Gastrocnemius medialis (tissue), 4 donors: ENCODE results near the gene DLL4. TPM values are rescaled to one million over a fixed set of nuclear protein-coding genes. Genes with fewer than 3 reads are reported as not detected.

Experiments
- ATAC-seq, 2 donors: fragments of 150-250 bp; one replicate each; pipeline ENCODE4 v1.9.1; 2016
- DNase-seq, 2 donors: peaks; one replicate each; pipeline ENCODE4 v3.0.0-alpha.2; 2019
- H3K27ac ChIP-seq, 4 donors: fragments of 200-600 bp; sonication (generic); 1 replicate in 1 of 4; 2 replicates in 3 of 4; pipeline ENCODE4 v1.5.1; 2016 to 2018; ENCODE audit warnings: mild to moderate bottlenecking in 2 of 4, moderate library complexity in 1 of 4
- H3K27me3 ChIP-seq, 3 donors: fragments of 200-600 bp; sonication (generic) in 2 of 3; 1 replicate in 1 of 3; 2 replicates in 2 of 3; pipeline versions ENCODE4 v1.5.1 to v1.6.0; 2016 to 2019; ENCODE audit warnings: mild to moderate bottlenecking in 1 of 3, moderate library complexity in 1 of 3
- H3K36me3 ChIP-seq, 2 donors: fragments of 200-600 bp; sonication (generic) in 1 of 2; one replicate each; pipeline ENCODE4 v1.5.1; 2017 to 2018
- H3K4me1 ChIP-seq, 2 donors: fragments of 200-600 bp; sonication (generic) in 1 of 2; one replicate each; pipeline ENCODE4 v1.5.1; 2016 to 2017; ENCODE audit warnings: mild to moderate bottlenecking in 2 of 2
- H3K4me3 ChIP-seq, 4 donors: fragments of 200-600 bp; sonication (generic) in 3 of 4; 1 replicate in 1 of 4; 2 replicates in 3 of 4; pipeline ENCODE4 v1.5.1; 2016 to 2019; ENCODE audit warnings: mild to moderate bottlenecking in 2 of 4
- H3K9me3 ChIP-seq, 3 donors: fragments of 200-600 bp; sonication (generic) in 2 of 3; 1 replicate in 1 of 3; 2 replicates in 2 of 3; pipeline ENCODE4 v1.5.1; 2016 to 2019
- CTCF ChIP-seq, 5 experiments: fragments of 450-650 bp in 3 of 5; fragments of 200-600 bp in 2 of 5; sonication (generic) in 2 of 5; IDR thresholded peaks in 4 of 5; conservative IDR thresholded peaks in 1 of 5; 1 replicate in 4 of 5; 2 replicates in 1 of 5; pipeline ENCODE4 v1.5.1; 2016 to 2019; ENCODE audit warnings: antibody characterized with exemption in 5 of 5, mild to moderate bottlenecking in 3 of 5, moderate library complexity in 3 of 5
- POLR2A ChIP-seq, 2 donors: fragments of 450-650 bp; IDR thresholded peaks; one replicate each; pipeline ENCODE4 v1.6.1; 2017; ENCODE audit warnings: antibody characterized with exemption in 2 of 2, mild to moderate bottlenecking in 2 of 2, moderate library complexity in 2 of 2
- in situ Hi-C, 4 donors: fragments of 200-750 bp; cut with MboI; loops; one replicate each; pipeline versions ENCODE4 v1.15.0 to v1.8.0; 2017; ENCODE audit warnings: low sequenced_read_pairs in 4 of 4
- intact Hi-C: fragments of 100-400 bp; cut with DNase I; formaldehyde crosslinking; loops from one replicate; pipeline ENCODE4 v1.15.1; 2023; ENCODE audit warnings: low total_unique reads
- total RNA-seq, 4 donors: library from RNA; depleted of rRNA; stranded (reverse); fragments of >200 nt; gene quantifications; one replicate each; pipeline versions ENCODE4 v1.1.0 to v1.2.3, GENCODE V29; 2016

Gene DLL4
- total RNA-seq, 4 donors from 2014 or later = 5.9 to 15.7 (median 8.9) TPM

- Histone ChIP-seq H3K36me3 (no peaks in the 10 kb centered on the region), H3K9me3 (no peaks in the 10 kb centered on the region), H3K4me1 (peaks cover 37 to 40% of the 10 kb centered on the region in 2 donors), H3K27ac (peak overlapping the region in 2 of 4 donors; percentile 53 to 58), H3K4me3 (no peak overlapping the region), H3K27me3 (peaks cover 27 to 34% (median 33%) of the 10 kb centered on the region in 3 donors)
- TF ChIP-seq POLR2A (IDR thresholded peaks at IDR 0.05) = no peak
- TF ChIP-seq CTCF (IDR thresholded peaks at IDR 0.05 in 4 of 5, conservative IDR thresholded peaks at IDR 0.05 in 1 of 5) = no peak
- peak; percentile 75 to 85 for DNase-seq
- in situ Hi-C loops (no loop called here), intact Hi-C loops (no loop called here)
- ATAC-seq = peak; percentile 92 to 95
Observed at GRCh38 chr15:40923551-40923950, 5.6 kb upstream of the DLL4 start.

GRCh38 chr15:40925495-40925862 is 3.7 kb upstream of the DLL4 start:
- no peak for DNase-seq
- Histone ChIP-seq H3K36me3 (no peaks in the 10 kb centered on the region), H3K9me3 (no peaks in the 10 kb centered on the region), H3K4me3 (no peak overlapping the region), H3K27ac (no peak overlapping the region), H3K27me3 (peaks cover 44 to 53% (median 52%) of the 10 kb centered on the region in 3 donors), H3K4me1 (peaks cover 52 to 59% of the 10 kb centered on the region in 2 donors)
- TF ChIP-seq CTCF (IDR thresholded peaks at IDR 0.05 in 4 of 5, conservative IDR thresholded peaks at IDR 0.05 in 1 of 5) = no peak
- no peak for TF ChIP-seq POLR2A (IDR thresholded peaks at IDR 0.05)
- in situ Hi-C loops (no loop called here), intact Hi-C loops (no loop called here)
- ATAC-seq = no peak

GRCh38 chr15:40925863-40926658 is 3.1 kb upstream of the DLL4 start:
- Histone ChIP-seq H3K4me1 (peaks cover 56 to 65% of the 10 kb centered on the region in 2 donors), H3K9me3 (no peaks in the 10 kb centered on the region), H3K36me3 (no peaks in the 10 kb centered on the region), H3K4me3 (peak overlapping the region in 3 of 4 donors; percentile 13 to 24 (median 19)), H3K27me3 (peaks cover 50 to 59% (median 58%) of the 10 kb centered on the region in 3 donors), H3K27ac (no peak overlapping the region)
- no peak for ATAC-seq
- intact Hi-C loops = no loop called here
- DNase-seq = no peak
- no peak for TF ChIP-seq POLR2A (IDR thresholded peaks at IDR 0.05)
- TF ChIP-seq CTCF (IDR thresholded peaks at IDR 0.05 in 4 of 5, conservative IDR thresholded peaks at IDR 0.05 in 1 of 5) = no peak
- in situ Hi-C loops = no loop called here

GRCh38 chr15:40926659-40927494 is 2.3 kb upstream of the DLL4 start:
- DNase-seq (no peak), ATAC-seq (no peak)
- intact Hi-C loops (no loop called here), in situ Hi-C loops (no loop called here)
- Histone ChIP-seq H3K9me3 (no peaks in the 10 kb centered on the region), H3K4me1 (peaks cover 60 to 68% of the 10 kb centered on the region in 2 donors), H3K36me3 (no peaks in the 10 kb centered on the region), H3K27me3 (peaks cover 57 to 66% (median 66%) of the 10 kb centered on the region in 3 donors), H3K27ac (peak overlapping the region in 1 of 4 donors; percentile 74), H3K4me3 (no peak overlapping the region)
- no peak for TF ChIP-seq POLR2A (IDR thresholded peaks at IDR 0.05)

GRCh38 chr15:40927495-40927872 is 1.7 kb upstream of the DLL4 start:
- Histone ChIP-seq H3K9me3 (no peaks in the 10 kb centered on the region), H3K4me3 (peak overlapping the region; percentile 56 to 76 (median 65)), H3K27ac (peak overlapping the region in 2 of 4 donors; percentile 46 to 74), H3K4me1 (peaks cover 60 to 68% of the 10 kb centered on the region in 2 donors), H3K27me3 (peaks cover 60 to 72% (median 69%) of the 10 kb centered on the region in 3 donors), H3K36me3 (no peaks in the 10 kb centered on the region)
- TF ChIP-seq POLR2A (IDR thresholded peaks at IDR 0.05) (no peak), CTCF (IDR thresholded peaks at IDR 0.05 in 4 of 5, conservative IDR thresholded peaks at IDR 0.05 in 1 of 5) (no peak)
- intact Hi-C loops = no loop called here
- no peak for ATAC-seq
- in situ Hi-C loops = no loop called here
- no peak for DNase-seq
